ENCODE measurements around the gene KCNQ5. TPM values are rescaled to one million over a fixed set of nuclear protein-coding genes. Genes with fewer than 3 reads are reported as not detected.

KCNQ5 gene
- total RNA-seq, 1 experiment from 2014 or later, result not detected

DNA sequence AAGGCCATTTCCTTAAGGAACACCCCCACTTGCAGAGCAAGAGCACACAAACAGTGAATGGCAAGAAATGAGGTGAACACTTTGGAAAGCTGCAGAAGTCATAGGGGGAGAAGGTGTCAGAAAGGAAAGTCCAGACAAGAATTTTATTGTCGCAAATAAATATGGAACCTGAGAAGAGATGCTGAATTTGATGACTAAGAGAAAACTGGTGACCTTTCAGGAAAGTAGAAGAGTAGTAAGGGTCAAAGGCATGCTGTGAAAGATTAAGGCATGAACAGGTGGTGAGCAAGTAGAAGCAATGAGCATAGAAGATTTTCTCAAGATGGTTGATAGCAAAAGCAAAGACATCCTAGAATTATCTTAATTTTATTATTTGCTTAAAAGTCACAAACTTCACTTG, 194.2 kb downstream of the KCNQ5 start:
- Histone ChIP-seq H3K4me2 (ENCODE audit: low read length) (no peak overlapping the region), H3K4me1 (ENCODE audit: control insufficient read depth in 1 of 2, insufficient read depth in 2 of 2, low read length in 2 of 2) (no peaks in the 10 kb centered on the region), H2AFZ (ENCODE audit: low read depth, low read length, poor library complexity, severe bottlenecking) (no peak overlapping the region), H3K4me3 (replicated peaks in 1 of 2; ENCODE audit: low read depth in 1 of 2, low read length in 2 of 2) (no peak overlapping the region), H3K27me3 (ENCODE audit: insufficient read depth, low read length) (no peaks in the 10 kb centered on the region), H3K27ac (ENCODE audit: low read depth, low read length) (no peak overlapping the region), H3K79me2 (ENCODE audit: insufficient read depth, low read length) (no peaks in the 10 kb centered on the region), H3K9ac (ENCODE audit: low read length) (no peak overlapping the region), H3K9me2 (ENCODE audit: insufficient read depth) (no peaks in the 10 kb centered on the region), H3K9me3 (ENCODE audit: control insufficient read depth in 1 of 2, insufficient read depth in 1 of 2, low read depth in 1 of 2, low read length in 2 of 2) (no peaks in the 10 kb centered on the region), H3K36me3 (ENCODE audit: control insufficient read depth in 1 of 2, insufficient read depth in 2 of 2, low read length in 2 of 2) (no peaks in the 10 kb centered on the region), H4K20me1 (ENCODE audit: insufficient read depth) (no peaks in the 10 kb centered on the region)
- BruUV-seq (replicated peaks), result no TSS peak
- DNase-seq (ENCODE audit: low read depth, low spot score) (no peak), ATAC-seq (no peak)
- TF ChIP-seq, protein P1, sequence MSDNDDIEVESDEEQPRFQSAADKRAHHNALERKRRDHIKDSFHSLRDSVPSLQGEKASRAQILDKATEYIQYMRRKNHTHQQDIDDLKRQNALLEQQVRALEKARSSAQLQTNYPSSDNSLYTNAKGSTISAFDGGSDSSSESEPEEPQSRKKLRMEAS (IDR thresholded peaks at IDR 0.05), result no peak
- TF ChIP-seq SP1 (IDR thresholded peaks at IDR 0.05; ENCODE audit: low read depth), result no peak
- no peak for TF ChIP-seq ELF1 (IDR thresholded peaks at IDR 0.05; ENCODE audit: borderline replicate concordance, low read depth)
- TF ChIP-seq POLR2AphosphoS5 (IDR thresholded peaks at IDR 0.05; ENCODE audit: low read depth, low read length), result no peak
- TF ChIP-seq YY1 (IDR thresholded peaks at IDR 0.05; ENCODE audit: extremely low read depth, insufficient replicate concordance, low read depth, low read length), result no peak
- no peak for TF ChIP-seq RAD21 (IDR thresholded peaks at IDR 0.05; ENCODE audit: low read depth)
- TF ChIP-seq ZFX (IDR thresholded peaks at IDR 0.05), result no peak
- TF ChIP-seq, protein P2, sequence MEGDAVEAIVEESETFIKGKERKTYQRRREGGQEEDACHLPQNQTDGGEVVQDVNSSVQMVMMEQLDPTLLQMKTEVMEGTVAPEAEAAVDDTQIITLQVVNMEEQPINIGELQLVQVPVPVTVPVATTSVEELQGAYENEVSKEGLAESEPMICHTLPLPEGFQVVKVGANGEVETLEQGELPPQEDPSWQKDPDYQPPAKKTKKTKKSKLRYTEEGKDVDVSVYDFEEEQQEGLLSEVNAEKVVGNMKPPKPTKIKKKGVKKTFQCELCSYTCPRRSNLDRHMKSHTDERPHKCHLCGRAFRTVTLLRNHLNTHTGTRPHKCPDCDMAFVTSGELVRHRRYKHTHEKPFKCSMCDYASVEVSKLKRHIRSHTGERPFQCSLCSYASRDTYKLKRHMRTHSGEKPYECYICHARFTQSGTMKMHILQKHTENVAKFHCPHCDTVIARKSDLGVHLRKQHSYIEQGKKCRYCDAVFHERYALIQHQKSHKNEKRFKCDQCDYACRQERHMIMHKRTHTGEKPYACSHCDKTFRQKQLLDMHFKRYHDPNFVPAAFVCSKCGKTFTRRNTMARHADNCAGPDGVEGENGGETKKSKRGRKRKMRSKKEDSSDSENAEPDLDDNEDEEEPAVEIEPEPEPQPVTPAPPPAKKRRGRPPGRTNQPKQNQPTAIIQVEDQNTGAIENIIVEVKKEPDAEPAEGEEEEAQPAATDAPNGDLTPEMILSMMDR (IDR thresholded peaks at IDR 0.05 in 2 of 3, conservative IDR thresholded peaks at IDR 0.05 in 1 of 3; ENCODE audit: borderline replicate concordance in 1 of 3, insufficient read depth in 1 of 3, low read depth in 2 of 3, low read length in 2 of 3), result no peak
- TF ChIP-seq TCF7L2 (IDR thresholded peaks at IDR 0.05; ENCODE audit: borderline replicate concordance, extremely low read depth, insufficient read depth, insufficient read length), result no peak
- TF ChIP-seq EZH2phosphoT487 (IDR thresholded peaks at IDR 0.05; ENCODE audit: borderline replicate concordance), result no peak
- TF ChIP-seq EZH2 (IDR thresholded peaks at IDR 0.05), result no peak
- RAD21 ChIA-PET (ENCODE audit: low non-redundant PET in 1 of 2, low total read pairs in 2 of 2, uncharacterized antibody in 2 of 2, unreplicated experiment in 2 of 2), result no interaction called here
- intact Hi-C loops (cut with micrococcal nuclease), result no loop called here
- CTCF ChIA-PET, result no interaction called here
- POLR2A ChIA-PET, result no interaction called here

Data from HCT116 (cell line).